Chondrocyte (in vitro differentiated cells): ENCODE data around the gene MUC21. TPM values are rescaled to one million over a fixed set of nuclear protein-coding genes. Genes with fewer than 3 reads are reported as not detected.
"Not testable (repeated sequence)": the region's sequence is repeated elsewhere in the genome, so short reads cannot be mapped to it uniquely, and the experiment has no call there.

Source experiments
- DNase-seq: peaks from one replicate; pipeline ENCODE4 v3.0.0; 2021; ENCODE audit warnings: mixed read lengths, low spot score
- H3K27ac Mint-ChIP-seq: one replicate; pipeline ENCODE4 v1.8.0; 2021; ENCODE audit warnings: mild to moderate bottlenecking, moderate library complexity, mixed read lengths; ENCODE audit not compliant: unreplicated experiment
- H3K27me3 Mint-ChIP-seq: 2 replicates; pipeline ENCODE4 v1.8.0; 2021; ENCODE audit warnings: low read depth, mixed read lengths
- H3K36me3 Mint-ChIP-seq: 2 replicates; pipeline ENCODE4 v1.8.0; 2021; ENCODE audit warnings: low read depth, mixed read lengths
- H3K4me1 Mint-ChIP-seq: 2 replicates; pipeline ENCODE4 v1.8.0; 2021; ENCODE audit warnings: low read depth, mild to moderate bottlenecking, mixed read lengths
- H3K4me3 Mint-ChIP-seq: one replicate; pipeline ENCODE4 v1.8.0; 2021; ENCODE audit warnings: mild to moderate bottlenecking, moderate library complexity, mixed read lengths; ENCODE audit not compliant: unreplicated experiment
- H3K9me3 Mint-ChIP-seq: 2 replicates; pipeline ENCODE4 v1.8.0; 2021; ENCODE audit warnings: low read depth, mixed read lengths
- CTCF ChIP-seq: fragments of 200-600 bp; sonication (generic); IDR thresholded peaks from 2 replicates; pipeline ENCODE4 v1.5.0; 2021; ENCODE audit warnings: antibody characterized with exemption, mild to moderate bottlenecking, moderate library complexity
- total RNA-seq: library from RNA; stranded (reverse); gene quantifications from 3 replicates; pipeline ENCODE4 v1.2.1, GENCODE V29; 2021

MUC21 gene
- total RNA-seq, 1 donor from 2014 or later: not detected

GRCh38 chr6:31008165-31008564 lies 24.6 kb downstream of the MUC21 start:
- TF ChIP-seq CTCF: no peak
- Mint-ChIP-seq H3K27ac (peak overlapping the region; percentile 55), H3K9me3 (no peaks in the 10 kb centered on the region), H3K27me3 (no peaks in the 10 kb centered on the region), H3K36me3 (no peaks in the 10 kb centered on the region), H3K4me1 (peaks cover 13% of the 10 kb centered on the region), H3K4me3 (no peak overlapping the region)
- DNase-seq: no peak

- Mint-ChIP-seq H3K27ac (no peak overlapping the region), H3K9me3 (peaks cover 3% of the 10 kb centered on the region), H3K36me3 (peaks cover 2% of the 10 kb centered on the region), H3K4me3 (no peak overlapping the region), H3K4me1 (peaks cover 13% of the 10 kb centered on the region), H3K27me3 (peaks cover 2% of the 10 kb centered on the region)
- DNase-seq: no peak
- no peak for TF ChIP-seq CTCF
Observed at GRCh38 chr6:31009731-31010130, 26.2 kb downstream of the MUC21 start.

DNA sequence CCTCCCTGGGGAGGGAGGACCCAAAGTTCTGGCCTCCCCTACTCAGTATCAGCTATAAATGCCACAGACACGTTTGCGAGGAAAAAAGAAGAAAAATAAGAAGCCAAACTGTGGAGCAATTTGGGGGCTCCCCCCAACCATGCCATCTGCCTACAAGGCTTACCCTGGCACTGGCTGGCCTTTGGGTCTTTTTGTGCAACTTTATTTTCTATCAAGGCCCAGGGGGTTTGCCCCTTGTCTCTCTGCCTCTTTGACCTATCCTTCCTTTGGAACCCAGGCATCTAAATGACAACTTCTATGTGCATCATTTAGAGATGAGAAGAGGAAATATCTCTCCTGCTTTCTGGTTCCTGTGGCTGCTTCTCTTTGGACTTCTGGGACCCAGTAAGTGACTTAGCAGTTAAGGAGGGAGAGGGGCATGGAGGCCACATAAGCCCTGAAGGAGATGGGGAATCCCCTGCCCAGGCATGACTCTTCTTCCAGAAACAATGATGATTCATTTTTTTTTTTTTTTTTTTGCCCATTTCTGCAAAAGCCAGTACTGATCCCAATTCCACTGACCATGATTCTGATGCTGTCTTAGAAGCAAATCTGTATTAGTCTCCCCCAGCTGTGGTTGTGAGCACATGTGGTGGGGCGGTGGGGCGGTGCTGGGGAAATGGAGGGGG lies 27.0 kb downstream of the MUC21 start, which contains the start of gene MUC22:
MUC22 (plus strand) TSS at position 82 of the 668 bp plus-strand sequence; CDS start at position 315, 233 bp downstream.
- no peak within 1 kb of the TSS for H3K4me3 Mint-ChIP-seq
- peaks cover 2% of the 10 kb centered on the region for H3K27me3 Mint-ChIP-seq
- no peak for TF ChIP-seq CTCF
- DNase-seq: no peak
- peaks cover 9% of the 10 kb centered on the region for H3K9me3 Mint-ChIP-seq
- H3K27ac Mint-ChIP-seq: no peak within 1 kb of the TSS
- H3K36me3 Mint-ChIP-seq: peaks cover 3% of the 10 kb centered on the region
- peaks cover 13% of the 10 kb centered on the region for H3K4me1 Mint-ChIP-seq

DNA sequence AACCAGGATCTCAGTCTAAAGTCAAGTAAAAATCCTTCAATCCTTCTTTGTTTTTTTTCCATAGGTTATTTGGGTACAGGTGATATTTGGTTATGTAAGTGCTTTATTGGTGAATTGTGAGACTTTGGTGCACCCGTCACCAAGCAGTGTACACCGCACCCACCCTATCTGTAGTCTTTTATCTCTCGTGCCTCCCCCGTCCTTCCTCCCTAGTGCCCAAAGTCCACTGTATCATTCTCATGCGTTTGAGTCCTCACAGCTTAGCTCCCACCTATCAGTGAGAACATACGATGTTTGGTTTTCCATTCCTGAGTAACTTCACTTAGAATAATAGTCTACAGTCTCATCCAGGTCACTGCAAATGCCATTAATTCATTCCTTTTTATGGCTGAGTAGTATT lies 27.6 kb downstream of the MUC21 start:
- no peak for DNase-seq
- Mint-ChIP-seq H3K27me3 (peaks cover 2% of the 10 kb centered on the region), H3K36me3 (peaks cover 6% of the 10 kb centered on the region), H3K4me1 (peaks cover 13% of the 10 kb centered on the region), H3K4me3 (no peak overlapping the region), H3K9me3 (peaks cover 15% of the 10 kb centered on the region), H3K27ac (no peak overlapping the region)
- TF ChIP-seq CTCF: no peak

DNA sequence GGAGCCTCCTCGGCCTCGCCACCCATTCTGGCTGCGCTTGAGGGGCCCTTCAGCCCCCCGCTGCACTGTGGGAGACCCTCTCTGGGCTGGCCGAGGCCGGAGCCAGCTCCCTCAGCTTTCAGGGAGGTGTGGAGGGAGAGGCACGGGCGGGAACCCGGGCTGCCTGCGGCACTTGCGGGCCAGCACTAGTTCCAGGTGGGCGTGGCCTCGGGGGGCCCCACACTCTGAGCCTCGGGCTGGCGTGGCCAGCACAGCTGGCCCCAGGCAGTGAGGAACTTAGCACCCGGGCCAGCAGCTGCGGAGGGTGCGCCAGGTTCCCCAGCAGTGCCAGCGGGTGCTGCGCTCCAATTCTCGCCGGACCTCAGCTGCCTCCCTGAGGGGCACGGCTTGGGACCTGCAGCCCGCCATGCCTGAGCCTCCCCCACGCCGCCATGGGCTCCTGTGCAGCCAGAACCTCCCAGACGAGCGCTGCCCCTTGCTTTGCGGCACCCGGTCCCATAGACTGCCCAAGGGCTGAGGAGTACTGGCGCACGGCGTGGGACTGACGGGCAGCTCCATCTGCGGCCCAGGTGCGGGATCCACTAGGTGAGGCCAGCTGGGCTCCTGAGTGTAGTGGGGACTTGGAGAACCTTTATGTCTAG lies 33.3 kb downstream of the MUC21 start:
- no peak for TF ChIP-seq CTCF
- H3K27ac Mint-ChIP-seq: no peak overlapping the region
- no peak for DNase-seq
- H3K27me3 Mint-ChIP-seq: peaks cover 15% of the 10 kb centered on the region
- H3K4me3 Mint-ChIP-seq: no peak overlapping the region
- H3K36me3 Mint-ChIP-seq: peaks cover 6% of the 10 kb centered on the region
- H3K4me1 Mint-ChIP-seq: peaks cover 3% of the 10 kb centered on the region
- peaks cover 16% of the 10 kb centered on the region for H3K9me3 Mint-ChIP-seq

- not testable (repeated sequence) for H3K4me3 Mint-ChIP-seq, DNase-seq, H3K36me3 Mint-ChIP-seq, H3K27ac Mint-ChIP-seq, H3K4me1 Mint-ChIP-seq
- Mint-ChIP-seq H3K9me3 (peaks cover 16% of the 10 kb centered on the region), H3K27me3 (peaks cover 15% of the 10 kb centered on the region)
Observed at GRCh38 chr6:31017436-31017835, 33.9 kb downstream of the MUC21 start.
